HFF-Myc (cell line): ENCODE data around the gene PLEKHN1.

Experiments used
- DNase-seq: peaks from one replicate; pipeline ENCODE4 v3.0.0-alpha.2; 2011; ENCODE audit warnings: low read depth; ENCODE audit errors: extremely low read depth
- H3K4me3 ChIP-seq: replicated peaks from 2 replicates; pipeline ENCODE4 v1.5.1; 2011; ENCODE audit warnings: low read depth, mild to moderate bottlenecking, control low read depth, low read length
- CTCF ChIP-seq: IDR thresholded peaks from 2 replicates; pipeline ENCODE4 v1.5.1; 2012; ENCODE audit warnings: mild to moderate bottlenecking, low read depth, low read length, control low read depth; ENCODE audit errors: missing control alignments

The PLEKHN1 gene

DNA sequence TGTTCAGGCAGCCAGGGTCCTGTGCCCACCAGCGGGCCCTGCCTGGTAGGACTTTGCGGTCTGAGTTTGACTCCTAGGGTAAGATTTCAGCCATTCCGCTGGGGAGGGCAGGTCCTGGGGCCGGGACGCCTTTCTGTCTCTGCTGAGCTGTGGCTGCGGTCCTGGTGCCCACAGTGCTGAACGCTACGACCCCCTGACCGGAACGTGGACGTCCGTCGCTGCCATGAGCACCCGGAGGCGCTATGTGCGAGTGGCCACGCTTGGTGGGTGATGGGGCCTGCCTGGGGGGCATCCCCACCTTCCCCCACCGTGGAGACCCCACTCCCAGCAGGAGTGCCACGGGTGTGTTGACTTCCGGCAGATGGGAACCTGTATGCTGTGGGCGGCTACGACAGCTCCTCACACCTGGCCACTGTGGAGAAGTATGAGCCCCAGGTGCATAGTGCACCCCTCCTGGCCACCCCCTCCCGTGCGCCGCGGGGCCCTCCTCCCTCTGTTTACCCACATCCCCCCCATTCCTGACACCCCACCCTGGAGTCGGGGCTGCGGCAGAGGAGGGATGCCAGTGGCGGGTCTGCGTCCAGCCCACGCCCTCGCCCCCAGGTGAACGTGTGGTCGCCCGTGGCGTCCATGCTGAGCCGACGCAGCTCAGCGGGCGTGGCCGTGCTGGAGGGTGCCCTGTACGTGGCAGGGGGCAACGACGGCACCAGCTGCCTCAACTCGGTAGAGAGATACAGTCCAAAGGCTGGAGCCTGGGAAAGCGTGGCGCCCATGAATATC is 2.3 kb upstream of the PLEKHN1 start:
- H3K4me3 ChIP-seq = no peak overlapping the region
- TF ChIP-seq CTCF = no peak
- no peak for DNase-seq

GRCh38 chr1:964691-965525 is 1.4 kb upstream of the PLEKHN1 start:
- DNase-seq = no peak
- TF ChIP-seq CTCF = no peak
- no peak overlapping the region for H3K4me3 ChIP-seq

DNA sequence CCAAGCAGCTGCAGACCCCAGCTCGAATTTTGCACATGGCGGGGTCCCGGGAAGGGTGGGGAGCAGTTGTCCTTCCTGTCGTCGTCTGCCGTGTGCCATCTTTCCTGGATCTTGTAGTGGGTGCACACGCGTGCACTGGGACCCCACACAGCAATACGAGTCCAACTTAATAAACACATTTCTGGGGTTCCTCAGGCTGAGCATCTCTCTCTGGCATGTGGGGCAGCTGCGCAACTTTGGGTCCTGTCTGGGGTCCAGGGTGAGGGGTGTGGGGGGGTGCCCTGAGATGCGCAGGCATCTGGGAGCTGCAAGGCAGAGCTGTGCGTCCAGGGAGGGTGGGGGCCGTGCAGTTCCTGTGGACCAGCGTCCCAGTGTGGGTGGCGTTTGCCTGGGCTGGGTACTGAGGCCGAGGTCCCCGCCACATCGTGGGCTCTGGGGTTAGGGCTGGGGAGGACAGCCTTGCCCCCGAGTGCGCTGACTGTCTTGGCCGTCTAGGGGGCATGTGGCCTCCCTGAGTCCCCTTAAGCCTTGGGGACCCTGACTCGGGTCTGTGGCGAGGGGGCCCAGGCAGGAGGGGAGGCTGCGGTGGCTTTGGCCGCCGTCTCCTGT is 652 bp upstream of the PLEKHN1 start:
- DNase-seq = no peak

DNA sequence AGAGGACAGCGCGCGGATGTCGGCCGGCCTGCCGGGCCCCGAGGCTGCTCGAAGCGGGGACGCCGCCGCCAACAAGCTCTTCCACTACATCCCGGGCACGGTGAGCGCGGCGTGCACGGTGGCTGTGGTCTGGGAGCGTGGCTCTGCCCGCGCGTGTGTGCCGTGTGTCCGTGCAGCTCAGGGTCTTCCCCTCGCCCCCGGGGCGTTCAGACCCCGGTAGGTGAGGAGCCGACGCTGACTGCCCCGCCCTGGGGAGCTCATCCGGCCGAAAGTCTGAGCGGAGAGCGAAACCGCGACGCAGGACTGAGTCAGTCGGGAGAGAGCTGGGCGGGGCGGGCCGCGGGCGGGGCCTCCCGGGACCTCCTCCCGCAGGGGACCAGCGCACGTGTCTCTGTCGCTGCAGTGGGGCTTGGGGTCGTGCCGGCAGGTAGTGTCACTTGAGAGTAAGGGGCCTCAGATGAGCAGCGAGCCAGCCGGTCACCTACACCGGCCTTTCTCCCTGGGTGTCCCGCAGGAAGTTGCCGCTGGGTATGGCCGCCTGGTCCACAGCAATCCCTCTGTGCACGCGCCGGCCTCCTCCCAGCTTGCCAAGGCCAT is 520 bp downstream of the PLEKHN1 start:
- no peak for DNase-seq
- peak overlapping the region; percentile 53 for H3K4me3 ChIP-seq

More for the DNA sequence above, 652 bp upstream of the PLEKHN1 start:
- TF ChIP-seq CTCF = no peak
- peak overlapping the region; percentile 53; the same call in 1 of the 2 replicates for H3K4me3 ChIP-seq

DNA sequence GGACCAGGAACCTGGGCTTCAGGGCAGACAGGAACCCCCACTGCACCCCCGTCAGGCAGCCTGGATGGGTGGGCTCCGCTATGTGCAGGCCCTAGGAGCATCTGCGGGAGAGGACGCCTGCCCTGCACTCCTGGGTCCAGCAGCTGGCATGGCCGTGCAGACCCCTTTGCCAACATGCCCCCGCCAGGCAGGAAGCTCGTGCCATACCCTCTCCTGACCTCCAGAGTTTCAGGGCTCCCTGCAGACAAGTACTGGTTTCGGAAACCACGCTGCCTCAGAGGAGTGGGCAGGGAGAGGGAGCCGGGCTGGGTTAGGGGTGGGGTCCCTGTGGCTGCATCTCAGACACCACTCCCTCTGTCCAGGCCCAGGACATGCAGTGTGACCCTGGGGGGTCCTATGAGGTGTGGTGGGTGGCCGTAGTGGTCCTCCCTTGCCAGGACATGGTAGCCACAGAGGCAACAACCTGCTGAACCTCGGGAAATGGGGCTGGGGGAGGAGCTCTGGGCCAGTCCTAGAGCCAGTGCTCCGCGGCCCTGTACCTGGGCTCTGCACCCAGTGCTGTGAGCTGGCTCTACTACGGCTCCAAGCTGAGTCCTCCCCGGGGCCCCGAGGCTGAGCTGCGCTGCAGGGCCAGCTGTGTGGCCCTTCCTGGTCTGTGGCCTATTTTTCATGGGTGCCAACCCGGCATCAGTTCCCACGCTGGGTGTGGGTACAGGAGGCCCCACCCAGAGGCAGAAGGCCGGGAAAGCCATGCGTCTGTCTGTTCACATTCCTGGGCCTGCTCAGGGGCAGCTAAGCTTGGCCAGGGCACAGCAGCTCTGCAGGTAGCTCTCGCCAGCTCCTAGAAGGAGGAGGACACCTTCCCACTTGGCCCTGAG is 1.4 kb downstream of the PLEKHN1 start:
- no peak for DNase-seq
- peak overlapping the region; percentile 53; the same call in 1 of the 2 replicates for H3K4me3 ChIP-seq

More for the DNA sequence above, 520 bp downstream of the PLEKHN1 start:
- TF ChIP-seq CTCF = no peak

More for the DNA sequence above, 1.4 kb downstream of the PLEKHN1 start:
- TF ChIP-seq CTCF = no peak
